Lower leg skin (tissue), 4 donors: ENCODE results near the gene SNRK. TPM values are rescaled to one million over a fixed set of nuclear protein-coding genes. Genes with fewer than 3 reads are reported as not detected.

ENCODE experiments used
- DNase-seq, 2 donors: peaks; one replicate each; pipeline ENCODE4 v3.0.0-alpha.2; 2019; ENCODE audit warnings: low spot score in 2 of 2
- H3K4me3 ChIP-seq: fragments of 200-600 bp; sonication (generic); 2 replicates; pipeline ENCODE4 v1.5.1; 2017; ENCODE audit warnings: mild to moderate bottlenecking, low read depth; ENCODE audit not compliant: poor library complexity, severe bottlenecking
- POLR2A ChIP-seq, 2 donors: fragments of 450-650 bp; IDR thresholded peaks; one replicate each; pipeline ENCODE4 v1.6.1; 2016 to 2017; ENCODE audit warnings: antibody characterized with exemption in 2 of 2, mild to moderate bottlenecking in 1 of 2, moderate library complexity in 1 of 2
- WGBS, 2 donors: methylation state at CpG; one replicate each; pipeline ENCODE4 v1.1.5; 2018; 5-methylcytosine and 5-hydroxymethylcytosine counted together
- intact Hi-C: fragments of 100-400 bp; cut with DNase I; formaldehyde crosslinking; loops from one replicate; pipeline ENCODE4 v1.15.0; 2023; ENCODE audit warnings: low total_unique reads
- total RNA-seq, 4 donors: library from RNA; depleted of rRNA; stranded (reverse); fragments of >200 nt; gene quantifications; one replicate each; pipeline ENCODE4 v1.1.0, GENCODE V29; 2016
- TF ChIP-seq, protein P1 (sequence below), 3 donors: fragments of 450-650 bp; IDR thresholded peaks; one replicate each; pipeline ENCODE4 v1.5.1; 2016; ENCODE audit warnings: antibody characterized with exemption in 3 of 3, mild to moderate bottlenecking in 3 of 3, moderate library complexity in 2 of 3

Gene SNRK, protein sequence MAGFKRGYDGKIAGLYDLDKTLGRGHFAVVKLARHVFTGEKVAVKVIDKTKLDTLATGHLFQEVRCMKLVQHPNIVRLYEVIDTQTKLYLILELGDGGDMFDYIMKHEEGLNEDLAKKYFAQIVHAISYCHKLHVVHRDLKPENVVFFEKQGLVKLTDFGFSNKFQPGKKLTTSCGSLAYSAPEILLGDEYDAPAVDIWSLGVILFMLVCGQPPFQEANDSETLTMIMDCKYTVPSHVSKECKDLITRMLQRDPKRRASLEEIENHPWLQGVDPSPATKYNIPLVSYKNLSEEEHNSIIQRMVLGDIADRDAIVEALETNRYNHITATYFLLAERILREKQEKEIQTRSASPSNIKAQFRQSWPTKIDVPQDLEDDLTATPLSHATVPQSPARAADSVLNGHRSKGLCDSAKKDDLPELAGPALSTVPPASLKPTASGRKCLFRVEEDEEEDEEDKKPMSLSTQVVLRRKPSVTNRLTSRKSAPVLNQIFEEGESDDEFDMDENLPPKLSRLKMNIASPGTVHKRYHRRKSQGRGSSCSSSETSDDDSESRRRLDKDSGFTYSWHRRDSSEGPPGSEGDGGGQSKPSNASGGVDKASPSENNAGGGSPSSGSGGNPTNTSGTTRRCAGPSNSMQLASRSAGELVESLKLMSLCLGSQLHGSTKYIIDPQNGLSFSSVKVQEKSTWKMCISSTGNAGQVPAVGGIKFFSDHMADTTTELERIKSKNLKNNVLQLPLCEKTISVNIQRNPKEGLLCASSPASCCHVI
- total RNA-seq, result 100 to 1,000 TPM in 1 of 4 donors, 10 to 100 TPM in 3; 59.8 to 180 (median 79.9) TPM

DNA sequence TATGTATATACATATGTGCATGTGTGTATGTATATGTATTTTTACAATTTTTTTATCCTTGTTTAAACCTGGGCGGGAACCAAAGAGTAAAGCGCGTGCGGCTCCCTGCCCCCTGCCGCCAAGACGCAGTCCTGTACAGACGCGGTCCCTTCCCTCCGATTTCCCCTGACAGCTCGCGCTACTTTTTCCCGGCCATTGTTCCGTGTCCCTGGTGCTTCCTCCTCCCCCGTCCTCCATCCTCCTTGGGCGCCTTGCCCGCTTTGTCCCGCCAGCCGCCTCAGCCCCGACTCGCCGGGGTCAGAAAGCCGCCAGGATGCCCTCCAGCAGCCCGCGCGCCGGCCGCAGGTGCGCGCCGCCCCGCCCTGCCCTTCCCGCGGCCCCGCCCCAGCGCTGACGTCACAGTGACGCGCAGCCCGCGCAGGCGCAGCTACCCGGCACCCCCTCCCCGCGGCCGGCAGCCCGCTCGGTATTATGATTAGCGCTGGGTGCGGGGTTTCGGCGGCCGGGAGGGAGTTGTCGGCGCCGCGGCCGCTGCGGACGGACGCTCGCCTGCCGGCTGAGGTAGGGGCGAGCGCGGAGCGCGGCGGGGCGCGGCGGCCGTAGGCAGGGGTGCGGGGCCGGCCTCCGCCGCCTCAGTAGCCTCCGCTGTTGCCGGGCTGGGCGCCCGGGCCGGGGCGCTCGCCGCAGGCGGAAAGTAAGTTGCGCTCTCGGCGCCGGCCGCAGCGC, at the start of gene SNRK:
Gene SNRK (plus strand): TSS at position 426 of the 726 bp plus-strand sequence. CDS start 16,664 bp downstream, outside the sequence.
- intact Hi-C loops, result no loop called here
- DNase-seq, result peak; percentile 71 to 98
- WGBS, 2 donors, result 0 to 1% methylated on average over 27 to 36 of the region's 91 CpGs
- peak within 1 kb of the TSS; percentile 68 for H3K4me3 ChIP-seq
- TF ChIP-seq, protein P1, sequence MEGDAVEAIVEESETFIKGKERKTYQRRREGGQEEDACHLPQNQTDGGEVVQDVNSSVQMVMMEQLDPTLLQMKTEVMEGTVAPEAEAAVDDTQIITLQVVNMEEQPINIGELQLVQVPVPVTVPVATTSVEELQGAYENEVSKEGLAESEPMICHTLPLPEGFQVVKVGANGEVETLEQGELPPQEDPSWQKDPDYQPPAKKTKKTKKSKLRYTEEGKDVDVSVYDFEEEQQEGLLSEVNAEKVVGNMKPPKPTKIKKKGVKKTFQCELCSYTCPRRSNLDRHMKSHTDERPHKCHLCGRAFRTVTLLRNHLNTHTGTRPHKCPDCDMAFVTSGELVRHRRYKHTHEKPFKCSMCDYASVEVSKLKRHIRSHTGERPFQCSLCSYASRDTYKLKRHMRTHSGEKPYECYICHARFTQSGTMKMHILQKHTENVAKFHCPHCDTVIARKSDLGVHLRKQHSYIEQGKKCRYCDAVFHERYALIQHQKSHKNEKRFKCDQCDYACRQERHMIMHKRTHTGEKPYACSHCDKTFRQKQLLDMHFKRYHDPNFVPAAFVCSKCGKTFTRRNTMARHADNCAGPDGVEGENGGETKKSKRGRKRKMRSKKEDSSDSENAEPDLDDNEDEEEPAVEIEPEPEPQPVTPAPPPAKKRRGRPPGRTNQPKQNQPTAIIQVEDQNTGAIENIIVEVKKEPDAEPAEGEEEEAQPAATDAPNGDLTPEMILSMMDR (IDR thresholded peaks at IDR 0.05), result no peak
- TF ChIP-seq POLR2A (IDR thresholded peaks at IDR 0.05), result peak in 1 of 2 donors; percentile 44

DNA sequence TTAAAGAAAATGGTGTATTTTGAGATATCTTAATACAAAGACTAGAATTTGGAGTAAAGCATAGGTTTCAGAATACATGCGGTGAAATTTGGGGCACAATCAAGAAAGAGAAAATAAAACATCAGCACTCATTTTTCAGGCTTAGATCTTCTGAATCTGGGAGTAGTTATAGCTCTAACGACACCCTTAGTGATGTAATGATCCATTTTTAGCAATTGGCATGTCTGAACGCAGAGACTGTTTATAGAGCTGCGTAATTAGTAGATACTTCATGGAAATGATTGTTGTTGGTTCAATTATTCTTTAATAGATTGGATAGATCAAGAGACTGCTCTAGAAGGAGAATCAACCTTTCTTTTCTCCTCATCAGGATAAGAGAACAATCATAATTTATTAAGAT, 47.5 kb upstream of the SNRK start:
- TF ChIP-seq, protein P1 (IDR thresholded peaks at IDR 0.05), result no peak
- TF ChIP-seq POLR2A (IDR thresholded peaks at IDR 0.05), result no peak
- no peak for DNase-seq
- intact Hi-C loops, result no loop called here
- H3K4me3 ChIP-seq, result no peak overlapping the region
- WGBS, 2 donors, result 21% methylated on average over 4 of the region's 4 CpGs

DNA sequence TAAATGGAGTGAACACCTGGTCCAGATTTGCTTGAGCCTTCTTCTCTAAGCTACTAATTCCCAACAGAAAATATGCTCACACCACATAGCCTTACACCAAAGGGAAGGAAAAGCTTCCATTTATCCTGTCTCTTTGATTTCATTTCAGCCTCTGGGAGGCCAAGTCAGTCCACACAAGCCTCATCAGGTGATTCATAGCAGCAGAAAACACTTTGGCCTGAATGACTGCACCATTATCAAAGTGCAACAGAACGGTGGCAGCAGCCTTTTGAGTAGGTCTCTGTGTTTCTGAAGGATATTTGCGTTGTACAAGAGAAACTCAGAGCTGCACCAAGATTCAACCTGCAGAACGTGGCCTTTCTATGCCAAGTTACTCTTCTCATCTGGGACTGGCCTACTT, 46.6 kb upstream of the SNRK start:
- TF ChIP-seq, protein P1 (IDR thresholded peaks at IDR 0.05), result no peak
- no peak for TF ChIP-seq POLR2A (IDR thresholded peaks at IDR 0.05)
- no peak for DNase-seq
- no peak overlapping the region for H3K4me3 ChIP-seq
- intact Hi-C loops, result no loop called here
- WGBS, 2 donors, result 59 to 60% methylated on average over 3 of the region's 3 CpGs

DNA sequence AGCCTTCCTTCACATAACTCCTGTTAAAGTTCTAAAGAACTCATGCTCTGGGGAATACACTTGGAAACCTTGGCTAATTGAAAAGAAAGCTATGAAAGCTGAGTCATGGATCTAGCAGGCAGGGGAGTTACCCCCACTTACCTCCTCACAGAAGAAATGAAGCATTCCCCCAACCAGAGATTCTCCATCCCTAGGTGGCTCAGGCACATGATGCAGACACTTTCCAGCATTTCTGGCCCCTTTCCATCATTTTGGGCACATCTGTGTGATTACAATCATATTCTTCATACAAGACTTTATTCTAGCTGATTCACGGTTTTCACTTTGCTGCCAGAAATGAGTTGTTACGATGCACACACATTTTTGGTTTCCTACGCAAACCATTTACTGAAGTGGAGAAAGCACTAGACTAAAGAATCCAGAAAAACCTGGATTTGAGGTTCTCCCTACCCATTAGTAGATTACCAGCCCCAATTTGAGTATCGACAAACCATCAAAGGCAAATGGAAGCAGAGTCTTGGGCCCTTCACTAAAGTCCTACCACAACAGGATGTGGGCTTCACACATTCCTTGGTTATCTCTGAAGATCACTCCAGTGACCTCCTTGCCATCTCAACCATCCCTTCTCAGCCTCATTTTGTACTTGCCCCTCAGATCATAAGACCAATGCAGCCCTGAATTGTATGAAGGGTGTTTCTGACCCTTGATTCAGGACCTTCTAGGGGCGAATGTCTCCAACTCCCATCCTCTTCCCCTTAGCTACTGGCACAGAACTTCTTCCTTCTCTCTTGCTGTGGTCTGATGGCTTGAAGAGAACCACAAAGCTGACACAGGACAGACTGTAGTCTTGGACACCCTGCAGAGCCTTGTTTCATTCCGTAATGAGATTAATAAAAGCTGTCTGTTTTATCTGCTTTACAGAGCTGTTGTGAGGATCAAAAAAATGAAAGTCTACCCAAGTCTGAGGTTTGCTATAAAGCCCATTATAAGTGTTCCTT, 42.5 kb upstream of the SNRK start:
- WGBS, 2 donors, result 62 to 71% methylated on average over 6 of the region's 6 CpGs
- no peak overlapping the region for H3K4me3 ChIP-seq
- DNase-seq, result no peak
- TF ChIP-seq POLR2A (IDR thresholded peaks at IDR 0.05), result no peak
- TF ChIP-seq, protein P1 (IDR thresholded peaks at IDR 0.05), result no peak
- intact Hi-C loops, result no loop called here

DNA sequence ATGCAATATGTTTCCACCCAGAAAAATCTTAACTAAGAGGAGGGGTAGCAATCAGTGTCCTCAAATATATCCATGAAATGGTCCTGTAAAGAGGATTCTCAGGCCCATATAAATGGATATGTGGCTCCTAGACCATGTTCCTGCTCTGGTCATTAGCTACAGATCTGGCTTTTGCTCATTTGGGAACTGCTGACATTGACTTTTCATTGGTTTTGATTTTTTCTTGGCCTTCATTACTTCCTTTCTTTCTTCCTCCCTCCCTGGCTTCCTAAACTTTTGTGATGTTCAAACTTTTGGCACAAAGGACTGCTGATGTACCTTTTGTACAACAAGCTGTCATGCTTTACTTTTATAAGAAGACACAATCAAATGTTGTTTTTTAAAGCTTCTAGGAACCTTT, 41.6 kb upstream of the SNRK start:
- TF ChIP-seq, protein P1 (IDR thresholded peaks at IDR 0.05), result no peak
- TF ChIP-seq POLR2A (IDR thresholded peaks at IDR 0.05), result no peak
- intact Hi-C loops, result no loop called here
- no peak for DNase-seq
- H3K4me3 ChIP-seq, result no peak overlapping the region
